HL-60 (cell line): ENCODE data around the gene TAF15.

ENCODE experiments used
- DNase-seq, 2 experiments: peaks; one replicate each; pipeline ENCODE4 v3.0.0-alpha.2; 2010 to 2020; ENCODE audit warnings: low read depth in 1 of 2, low spot score in 1 of 2
- H3K27ac ChIP-seq: fragments of 250-450 bp; sonication (Bioruptor Pico); replicated peaks from 2 replicates; pipeline ENCODE4 v1.5.1; 2020; ENCODE audit warnings: mild to moderate bottlenecking, moderate library complexity
- H3K27me3 ChIP-seq: fragments of 250-450 bp; sonication (Bioruptor Pico); 2 replicates; pipeline ENCODE4 v1.5.1; 2021; ENCODE audit warnings: mild to moderate bottlenecking, moderate library complexity; ENCODE audit not compliant: insufficient read depth, poor library complexity, severe bottlenecking
- H3K4me3 ChIP-seq: replicated peaks from 2 replicates; pipeline ENCODE4 v1.5.1; 2011; ENCODE audit warnings: mild to moderate bottlenecking, control low read depth, low read length; ENCODE audit not compliant: insufficient read depth
- GABPA ChIP-seq: IDR thresholded peaks from 2 replicates; pipeline ENCODE4 v1.6.1; 2012; ENCODE audit warnings: low read depth
- POLR2AphosphoS5 ChIP-seq: IDR thresholded peaks from 2 replicates; pipeline ENCODE4 v1.6.1; 2012; ENCODE audit warnings: low read depth
- SPI1 ChIP-seq: IDR thresholded peaks from 2 replicates; pipeline ENCODE4 v1.6.1; 2012; ENCODE audit warnings: low read depth, mild to moderate bottlenecking, borderline replicate concordance
- TF ChIP-seq, protein P1 (sequence below): IDR thresholded peaks from one replicate; pipeline ENCODE4 v1.5.1; 2011; ENCODE audit warnings: low read length, control low read depth, inconsistent platforms; ENCODE audit not compliant: insufficient read depth
- TF ChIP-seq, protein P2 (sequence below): IDR thresholded peaks from 2 replicates; pipeline ENCODE4 v1.6.1; 2012; ENCODE audit warnings: low read depth; ENCODE audit not compliant: insufficient replicate concordance

Gene TAF15

DNA sequence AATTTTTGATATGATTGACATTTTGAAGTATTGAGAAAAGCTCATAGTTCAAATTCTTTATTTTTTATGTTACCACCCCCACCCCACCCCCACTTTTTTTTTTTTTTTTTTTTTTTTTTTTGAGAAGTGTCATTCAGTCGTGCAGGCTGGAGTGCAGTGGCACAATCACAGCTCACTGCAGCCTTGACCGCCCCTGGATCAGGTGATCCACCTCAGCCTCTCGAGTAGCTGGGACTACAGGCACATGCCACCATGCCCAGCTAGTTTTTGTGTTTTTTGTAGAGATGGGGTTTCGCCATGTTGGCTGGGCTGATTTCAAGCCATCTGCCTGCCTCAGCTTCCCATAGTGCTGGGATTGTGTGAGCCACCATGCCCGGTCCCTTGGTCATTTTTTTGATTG lies 7.4 kb downstream of the TAF15 start:
- Histone ChIP-seq H3K27ac (no peak overlapping the region), H3K4me3 (no peak overlapping the region), H3K27me3 (no peaks in the 10 kb centered on the region)
- no peak for DNase-seq
- TF ChIP-seq SPI1 (no peak), POLR2AphosphoS5 (no peak), GABPA (no peak)
- TF ChIP-seq, protein P1, sequence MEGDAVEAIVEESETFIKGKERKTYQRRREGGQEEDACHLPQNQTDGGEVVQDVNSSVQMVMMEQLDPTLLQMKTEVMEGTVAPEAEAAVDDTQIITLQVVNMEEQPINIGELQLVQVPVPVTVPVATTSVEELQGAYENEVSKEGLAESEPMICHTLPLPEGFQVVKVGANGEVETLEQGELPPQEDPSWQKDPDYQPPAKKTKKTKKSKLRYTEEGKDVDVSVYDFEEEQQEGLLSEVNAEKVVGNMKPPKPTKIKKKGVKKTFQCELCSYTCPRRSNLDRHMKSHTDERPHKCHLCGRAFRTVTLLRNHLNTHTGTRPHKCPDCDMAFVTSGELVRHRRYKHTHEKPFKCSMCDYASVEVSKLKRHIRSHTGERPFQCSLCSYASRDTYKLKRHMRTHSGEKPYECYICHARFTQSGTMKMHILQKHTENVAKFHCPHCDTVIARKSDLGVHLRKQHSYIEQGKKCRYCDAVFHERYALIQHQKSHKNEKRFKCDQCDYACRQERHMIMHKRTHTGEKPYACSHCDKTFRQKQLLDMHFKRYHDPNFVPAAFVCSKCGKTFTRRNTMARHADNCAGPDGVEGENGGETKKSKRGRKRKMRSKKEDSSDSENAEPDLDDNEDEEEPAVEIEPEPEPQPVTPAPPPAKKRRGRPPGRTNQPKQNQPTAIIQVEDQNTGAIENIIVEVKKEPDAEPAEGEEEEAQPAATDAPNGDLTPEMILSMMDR, result no peak
- TF ChIP-seq, protein P2, sequence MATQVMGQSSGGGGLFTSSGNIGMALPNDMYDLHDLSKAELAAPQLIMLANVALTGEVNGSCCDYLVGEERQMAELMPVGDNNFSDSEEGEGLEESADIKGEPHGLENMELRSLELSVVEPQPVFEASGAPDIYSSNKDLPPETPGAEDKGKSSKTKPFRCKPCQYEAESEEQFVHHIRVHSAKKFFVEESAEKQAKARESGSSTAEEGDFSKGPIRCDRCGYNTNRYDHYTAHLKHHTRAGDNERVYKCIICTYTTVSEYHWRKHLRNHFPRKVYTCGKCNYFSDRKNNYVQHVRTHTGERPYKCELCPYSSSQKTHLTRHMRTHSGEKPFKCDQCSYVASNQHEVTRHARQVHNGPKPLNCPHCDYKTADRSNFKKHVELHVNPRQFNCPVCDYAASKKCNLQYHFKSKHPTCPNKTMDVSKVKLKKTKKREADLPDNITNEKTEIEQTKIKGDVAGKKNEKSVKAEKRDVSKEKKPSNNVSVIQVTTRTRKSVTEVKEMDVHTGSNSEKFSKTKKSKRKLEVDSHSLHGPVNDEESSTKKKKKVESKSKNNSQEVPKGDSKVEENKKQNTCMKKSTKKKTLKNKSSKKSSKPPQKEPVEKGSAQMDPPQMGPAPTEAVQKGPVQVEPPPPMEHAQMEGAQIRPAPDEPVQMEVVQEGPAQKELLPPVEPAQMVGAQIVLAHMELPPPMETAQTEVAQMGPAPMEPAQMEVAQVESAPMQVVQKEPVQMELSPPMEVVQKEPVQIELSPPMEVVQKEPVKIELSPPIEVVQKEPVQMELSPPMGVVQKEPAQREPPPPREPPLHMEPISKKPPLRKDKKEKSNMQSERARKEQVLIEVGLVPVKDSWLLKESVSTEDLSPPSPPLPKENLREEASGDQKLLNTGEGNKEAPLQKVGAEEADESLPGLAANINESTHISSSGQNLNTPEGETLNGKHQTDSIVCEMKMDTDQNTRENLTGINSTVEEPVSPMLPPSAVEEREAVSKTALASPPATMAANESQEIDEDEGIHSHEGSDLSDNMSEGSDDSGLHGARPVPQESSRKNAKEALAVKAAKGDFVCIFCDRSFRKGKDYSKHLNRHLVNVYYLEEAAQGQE, result no peak

DNA sequence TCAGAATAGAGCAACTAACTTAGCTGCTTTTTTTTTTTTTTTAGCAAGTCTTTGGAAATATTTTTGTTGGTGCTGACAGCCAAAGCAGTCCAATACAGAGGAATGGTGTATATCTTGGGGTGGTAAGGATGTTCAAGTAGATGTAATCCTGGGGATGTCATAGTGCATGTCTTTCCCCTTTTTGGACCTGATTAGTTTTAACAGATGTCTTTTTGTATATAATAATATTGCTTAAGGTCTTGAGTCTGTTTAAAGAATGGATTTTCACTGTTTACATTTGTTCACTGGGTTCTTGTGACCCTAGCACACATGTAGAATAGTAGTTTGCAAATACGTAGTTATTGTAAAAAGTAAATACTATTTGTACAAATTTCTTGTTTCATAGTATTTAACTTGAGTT lies 7.9 kb downstream of the TAF15 start:
- Histone ChIP-seq H3K27ac (no peak overlapping the region), H3K4me3 (no peak overlapping the region), H3K27me3 (no peaks in the 10 kb centered on the region)
- no peak for DNase-seq
- TF ChIP-seq, protein P1, result no peak
- TF ChIP-seq GABPA (no peak), POLR2AphosphoS5 (no peak), SPI1 (no peak)
- TF ChIP-seq, protein P2, result no peak

DNA sequence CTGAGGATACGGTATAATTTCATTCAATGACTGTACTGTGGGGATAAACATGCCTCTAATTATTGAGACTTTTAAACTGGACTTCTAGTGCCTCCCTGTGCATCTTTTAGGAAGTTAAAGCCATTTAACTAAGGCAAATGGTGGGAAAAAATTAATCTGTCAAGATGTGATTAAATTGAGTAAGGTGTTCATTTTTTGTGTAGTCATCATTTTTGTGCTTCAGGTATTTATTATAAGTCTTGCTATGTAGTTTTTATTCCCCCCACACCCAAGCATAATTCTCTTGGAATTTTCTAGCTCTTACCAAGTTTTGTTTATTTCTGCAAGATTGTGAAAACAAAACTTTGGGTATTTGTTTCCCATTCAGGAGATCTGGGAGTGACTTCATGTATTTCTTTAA lies 10.2 kb downstream of the TAF15 start:
- TF ChIP-seq, protein P1, result no peak
- TF ChIP-seq GABPA (no peak), SPI1 (no peak), POLR2AphosphoS5 (no peak)
- TF ChIP-seq, protein P2, result no peak
- no peaks in the 10 kb centered on the region for H3K27me3 ChIP-seq
- no peak overlapping the region for H3K4me3 ChIP-seq
- H3K27ac ChIP-seq, result no peak overlapping the region
- DNase-seq, result no peak
